Measurements from ENCODE around the gene IREB2.

DNA sequence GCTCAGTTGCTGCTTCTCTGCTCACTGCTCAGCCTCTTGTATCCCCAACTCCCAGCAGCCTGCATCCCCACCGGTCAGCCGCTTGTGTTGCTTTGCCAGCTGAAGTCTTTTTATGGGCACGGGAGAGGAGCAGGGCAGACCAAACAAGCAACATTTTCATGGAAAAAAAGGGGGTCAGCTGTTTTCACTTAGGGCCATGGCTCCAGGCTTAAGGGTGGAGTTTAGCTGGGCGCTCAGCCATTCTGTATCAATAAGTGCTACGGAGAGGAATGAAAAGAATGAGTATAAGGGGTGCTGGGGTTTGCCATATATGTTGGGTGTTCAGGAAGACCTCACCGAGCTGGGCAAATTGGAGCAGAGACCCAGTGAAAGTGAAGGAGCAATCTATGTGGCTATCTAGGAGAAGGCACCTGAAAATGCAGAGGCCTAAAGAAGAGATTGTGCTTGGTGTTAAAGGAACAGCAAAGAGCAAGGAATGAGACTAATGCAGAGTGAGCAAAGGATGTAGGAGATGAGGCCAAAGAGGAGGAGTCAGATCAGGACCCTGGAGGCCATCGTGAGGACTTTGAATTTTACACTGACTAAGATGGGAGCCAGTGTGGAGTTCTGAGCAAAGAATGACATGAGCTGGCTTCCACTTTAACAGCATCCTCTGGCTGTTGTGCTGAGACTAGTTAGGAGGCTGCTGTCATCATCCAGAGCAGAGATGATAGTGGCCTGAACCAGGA is 16.6 kb upstream of the IREB2 start:
- TF ChIP-seq EZH2 (IDR thresholded peaks at IDR 0.05; ENCODE audit: borderline replicate concordance, insufficient read depth, low read depth, low read length, poor library complexity, severe bottlenecking): no peak
- TF ChIP-seq, protein P1, sequence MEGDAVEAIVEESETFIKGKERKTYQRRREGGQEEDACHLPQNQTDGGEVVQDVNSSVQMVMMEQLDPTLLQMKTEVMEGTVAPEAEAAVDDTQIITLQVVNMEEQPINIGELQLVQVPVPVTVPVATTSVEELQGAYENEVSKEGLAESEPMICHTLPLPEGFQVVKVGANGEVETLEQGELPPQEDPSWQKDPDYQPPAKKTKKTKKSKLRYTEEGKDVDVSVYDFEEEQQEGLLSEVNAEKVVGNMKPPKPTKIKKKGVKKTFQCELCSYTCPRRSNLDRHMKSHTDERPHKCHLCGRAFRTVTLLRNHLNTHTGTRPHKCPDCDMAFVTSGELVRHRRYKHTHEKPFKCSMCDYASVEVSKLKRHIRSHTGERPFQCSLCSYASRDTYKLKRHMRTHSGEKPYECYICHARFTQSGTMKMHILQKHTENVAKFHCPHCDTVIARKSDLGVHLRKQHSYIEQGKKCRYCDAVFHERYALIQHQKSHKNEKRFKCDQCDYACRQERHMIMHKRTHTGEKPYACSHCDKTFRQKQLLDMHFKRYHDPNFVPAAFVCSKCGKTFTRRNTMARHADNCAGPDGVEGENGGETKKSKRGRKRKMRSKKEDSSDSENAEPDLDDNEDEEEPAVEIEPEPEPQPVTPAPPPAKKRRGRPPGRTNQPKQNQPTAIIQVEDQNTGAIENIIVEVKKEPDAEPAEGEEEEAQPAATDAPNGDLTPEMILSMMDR (IDR thresholded peaks at IDR 0.05): no peak
